IMR-90 (cell line): Measurements from ENCODE around the gene ADAMTS13. TPM values are rescaled to one million over a fixed set of nuclear protein-coding genes. Genes with fewer than 3 reads are reported as not detected.
A peak's percentile ranks its signal among the peaks of the same experiment; 100 is the strongest.

Experiments used
- ATAC-seq: fragments of 200-7000 bp; cut with Tn5 transposase; 2 replicates; pipeline ENCODE4 v1.9.1; 2020; ENCODE audit warnings: low read depth, mild to moderate bottlenecking, moderate library complexity
- BruUV-seq: library from RNA; stranded (reverse); fragments of 400-500 nt; replicated peaks from 2 replicates; lab custom pipeline; 2021; lab: Mats Ljungman, UMichigan
- CTCF ChIA-PET: fragments of 300-600 bp; formaldehyde crosslinking; extraction: SDS; loops from one replicate; lab custom pipeline; 2021; ENCODE audit warnings: antibody characterized with exemption; lab: Yijun Ruan, JAX
- POLR2A ChIA-PET: fragments of 300-600 bp; sonication (Branson Sonifier 250); formaldehyde crosslinking; loops from one replicate; lab custom pipeline; 2022; ENCODE audit warnings: antibody characterized with exemption; ENCODE audit not compliant: unreplicated experiment; lab: Charles Lee
- DNase-seq: peaks from one replicate; pipeline ENCODE4 v3.0.0; 2013
- H2AFZ ChIP-seq: replicated peaks from 2 replicates; pipeline ENCODE3; 2013; ENCODE audit warnings: low read length, mild to moderate bottlenecking; ENCODE audit not compliant: poor library complexity
- H2AK5ac ChIP-seq: 2 replicates; pipeline ENCODE4 v1.6.1; 2013; ENCODE audit warnings: low read depth, low read length, inconsistent platforms
- H2AK9ac ChIP-seq: replicated peaks from 2 replicates; pipeline ENCODE3; 2013; ENCODE audit warnings: mild to moderate bottlenecking, low read depth, low read length, moderate library complexity; ENCODE audit not compliant: poor library complexity
- H2BK120ac ChIP-seq: 2 replicates; pipeline ENCODE4 v1.6.1; 2013; ENCODE audit warnings: low read depth, low read length, inconsistent platforms
- H2BK15ac ChIP-seq: 3 replicates; pipeline ENCODE4 v1.6.1; 2013; ENCODE audit warnings: low read depth, low read length, inconsistent platforms
- H2BK20ac ChIP-seq: 2 replicates; pipeline ENCODE4 v1.6.1; 2013; ENCODE audit warnings: low read depth, mild to moderate bottlenecking, inconsistent platforms, low read length, moderate library complexity
- H2BK5ac ChIP-seq: 2 replicates; pipeline ENCODE4 v1.6.1; 2013; ENCODE audit warnings: mild to moderate bottlenecking, low read depth, low read length, inconsistent platforms; ENCODE audit not compliant: poor library complexity, severe bottlenecking
- H3K14ac ChIP-seq: replicated peaks from 2 replicates; pipeline ENCODE4 v1.6.1; 2013; ENCODE audit warnings: low read depth, low read length, inconsistent platforms
- H3K18ac ChIP-seq: 2 replicates; pipeline ENCODE4 v1.6.1; 2013; ENCODE audit warnings: low read depth, low read length, control low read depth
- H3K23ac ChIP-seq: 2 replicates; pipeline ENCODE4 v1.6.1; 2013; ENCODE audit warnings: low read depth, low read length, inconsistent platforms
- H3K27ac ChIP-seq: 2 replicates; pipeline ENCODE4 v1.5.1; 2013; ENCODE audit warnings: mild to moderate bottlenecking, control low read depth, low read length; ENCODE audit not compliant: insufficient read depth
- H3K27me3 ChIP-seq: 2 replicates; pipeline ENCODE4 v1.6.1; 2013; ENCODE audit warnings: low read length; ENCODE audit not compliant: control insufficient read depth, insufficient read depth
- H3K36me3 ChIP-seq: 2 replicates; pipeline ENCODE4 v1.6.1; 2013; ENCODE audit warnings: low read length, mixed read lengths; ENCODE audit not compliant: control insufficient read depth, insufficient read depth
- H3K4ac ChIP-seq: 2 replicates; pipeline ENCODE4 v1.6.1; 2013; ENCODE audit warnings: low read depth, low read length, inconsistent platforms
- H3K4me1 ChIP-seq: 2 replicates; pipeline ENCODE4 v1.6.1; 2013; ENCODE audit warnings: low read length, mixed read lengths; ENCODE audit not compliant: control insufficient read depth, insufficient read depth
- H3K4me2 ChIP-seq: 2 replicates; pipeline ENCODE4 v1.6.1; 2013; ENCODE audit warnings: low read depth, mild to moderate bottlenecking, control low read depth, low read length, moderate library complexity
- H3K4me3 ChIP-seq: 2 replicates; pipeline ENCODE4 v1.5.1; 2013; ENCODE audit warnings: low read depth, mild to moderate bottlenecking, control low read depth, low read length, moderate library complexity; ENCODE audit not compliant: insufficient read depth
- H3K56ac ChIP-seq: 2 replicates; pipeline ENCODE4 v1.6.1; 2013; ENCODE audit warnings: low read length, inconsistent platforms; ENCODE audit not compliant: insufficient read depth; ENCODE audit errors: extremely low read depth
- H3K79me1 ChIP-seq, 2 experiments: 2 replicates each; pipeline ENCODE4 v1.6.1; 2013; ENCODE audit warnings: low read length in 2 of 2, inconsistent platforms in 1 of 2, low read depth in 1 of 2
- H3K9ac ChIP-seq: 2 replicates; pipeline ENCODE4 v1.6.1; 2013; ENCODE audit warnings: low read depth, low read length, control low read depth
- H3K9me1 ChIP-seq: 2 replicates; pipeline ENCODE4 v1.6.1; 2013; ENCODE audit warnings: low read length, inconsistent platforms; ENCODE audit not compliant: insufficient read depth
- H3K9me3 ChIP-seq: 2 replicates; pipeline ENCODE4 v1.6.1; 2013; ENCODE audit warnings: low read length; ENCODE audit not compliant: control insufficient read depth, insufficient read depth
- H4K20me1 ChIP-seq: 2 replicates; pipeline ENCODE4 v1.6.1; 2013; ENCODE audit warnings: low read length, inconsistent platforms; ENCODE audit not compliant: insufficient read depth
- H4K5ac ChIP-seq: 2 replicates; pipeline ENCODE4 v1.6.1; 2013; ENCODE audit warnings: mild to moderate bottlenecking, low read depth, low read length, control low read depth
- H4K8ac ChIP-seq, 2 experiments: 2 replicates each; pipeline ENCODE4 v1.6.1; 2013; ENCODE audit warnings: low read depth in 2 of 2, low read length in 2 of 2, control low read depth in 1 of 2, inconsistent platforms in 1 of 2
- H4K91ac ChIP-seq: 2 replicates; pipeline ENCODE4 v1.6.1; 2013; ENCODE audit warnings: low read depth, low read length, inconsistent platforms; ENCODE audit not compliant: insufficient read depth
- BHLHE40 ChIP-seq: fragments of 150-350 bp; IDR thresholded peaks from 2 replicates; pipeline ENCODE4 v1.6.1; 2016; ENCODE audit warnings: mild to moderate bottlenecking, low read depth, low read length
- CTCF ChIP-seq: conservative IDR thresholded peaks from 2 replicates; pipeline ENCODE4 v1.5.1; 2012; ENCODE audit warnings: mild to moderate bottlenecking, low read depth, low read length, improper control_type of control experiment
- FOS ChIP-seq: fragments of 150-350 bp; IDR thresholded peaks from 2 replicates; pipeline ENCODE4 v1.6.1; 2016; ENCODE audit warnings: low read depth, low read length
- MAFK ChIP-seq: IDR thresholded peaks from 2 replicates; pipeline ENCODE4 v1.6.1; 2012; ENCODE audit warnings: low read depth, low read length, improper control_type of control experiment
- MAZ ChIP-seq: IDR thresholded peaks from 2 replicates; pipeline ENCODE4 v1.6.1; 2012; ENCODE audit warnings: low read depth, mild to moderate bottlenecking, low read length, improper control_type of control experiment, moderate library complexity, borderline replicate concordance
- MXI1 ChIP-seq: IDR thresholded peaks from 2 replicates; pipeline ENCODE4 v1.6.1; 2012; ENCODE audit warnings: low read depth, mild to moderate bottlenecking, low read length, moderate library complexity, borderline replicate concordance
- POLR2A ChIP-seq: IDR thresholded peaks from 2 replicates; pipeline ENCODE4 v1.6.1; 2012; ENCODE audit warnings: mild to moderate bottlenecking, low read depth, low read length
- RAD21 ChIP-seq: IDR thresholded peaks from 2 replicates; pipeline ENCODE4 v1.6.1; 2012; ENCODE audit warnings: low read length, improper control_type of control experiment
- WGBS, 2 experiments: methylation state at CpG; one replicate each; pipeline versions ENCODE4 v1.1.5 to v1.1.7; 2013; ENCODE audit warnings: missing lambda C conversion rate in 2 of 2; ENCODE audit not compliant: insufficient read length in 1 of 2; ENCODE audit errors: extremely low coverage in 2 of 2; 5-methylcytosine and 5-hydroxymethylcytosine counted together
- dilution Hi-C: fragments of 300-500 bp; cut with HindIII; formaldehyde crosslinking; loops from one replicate; pipeline ENCODE4 v1.14.3; 2018; ENCODE audit warnings: low sequenced_read_pairs; ENCODE audit not compliant: unreplicated experiment
- in situ Hi-C: fragments of 300-500 bp; cut with MboI; formaldehyde crosslinking; loops from 3 replicates; pipeline ENCODE4 v1.14.3; 2019; ENCODE audit warnings: low sequenced_read_pairs, inconsistent platforms, mixed read lengths
- intact Hi-C: fragments of 100-400 bp; cut with micrococcal nuclease; formaldehyde crosslinking; loops from 2 replicates; pipeline ENCODE4 v1.10.0; 2022
- polyA plus RNA-seq, 3 experiments: library from polyadenylated mRNA; depleted of rRNA; stranded (reverse); fragments of >200 nt; gene quantifications; 2 replicates each; pipeline ENCODE4 v1.2.3, GENCODE V29; 2012; ENCODE audit warnings: low replicate concordance in 1 of 3
- total RNA-seq: library from RNA; depleted of rRNA; stranded (reverse); fragments of >200 nt; gene quantifications from 2 replicates; pipeline ENCODE4 v1.2.3, GENCODE V29; 2012

The ADAMTS13 gene
- total and polyA plus RNA-seq, 2 of the 4 experiments (the other 2 are of a cell fraction), result 0.18 to 2.8 TPM

- Histone ChIP-seq H2BK120ac (no peak overlapping the region), H2AFZ (peak overlapping the region; percentile 19), H4K20me1 (0 out of 2 replicates have a peak, but pooled peaks cover under 1% of the 10 kb centered on the region), H3K9me3 (no peaks in the 10 kb centered on the region; the same call in 1 of the 2 replicates), H4K5ac (no peak overlapping the region), H3K56ac (no peak overlapping the region), H3K18ac (no peak overlapping the region), H4K8ac (no peak overlapping the region), H2BK5ac (no peak overlapping the region), H2BK15ac (no peak overlapping the region), H3K14ac (no peak overlapping the region), H3K27ac (no peak overlapping the region), H3K4me2 (no peak overlapping the region), H2AK5ac (no peak overlapping the region), H3K4me3 (no peak overlapping the region), H2AK9ac (no peak overlapping the region), H2BK20ac (no peak overlapping the region), H3K9me1 (peaks cover 5% of the 10 kb centered on the region; the same call in 1 of the 2 replicates), H4K91ac (no peak overlapping the region), H3K36me3 (no peaks in the 10 kb centered on the region), H3K4ac (no peak overlapping the region), H3K27me3 (peaks cover 63% of the 10 kb centered on the region), H3K9ac (no peak overlapping the region), H3K4me1 (peaks cover 2% of the 10 kb centered on the region; the same call in 1 of the 2 replicates), H3K79me1 (no peaks in the 10 kb centered on the region), H3K23ac (no peak overlapping the region)
- ChIA-PET CTCF (no interaction called here), POLR2A (no interaction called here)
- no CpG with 5 or more reads among the region's 24 CpGs for WGBS, 2 experiments
- in situ Hi-C loops (loop anchor here (25.0 kb wide), 1 partner anchor 457 kb away; the partner anchor contains the start of gene GTF3C5), dilution Hi-C loops (no loop called here), intact Hi-C loops (no loop called here)
- no peak for DNase-seq
- TF ChIP-seq BHLHE40 (no peak), MXI1 (no peak), CTCF (no peak), POLR2A (no peak), MAZ (no peak), FOS (no peak), RAD21 (no peak), MAFK (no peak)
- ATAC-seq, result no peak
- no TSS peak for BruUV-seq
Measured at GRCh38 chr9:133494636-133495326, 72.6 kb downstream of the ADAMTS13 start.
